Ascending aorta (tissue), 2 donors: ENCODE measurements around the gene SGCD. TPM values are rescaled to one million over a fixed set of nuclear protein-coding genes. Genes with fewer than 3 reads are reported as not detected.

Source experiments
- DNase-seq, 2 donors: peaks; one replicate each; pipeline ENCODE4 v3.0.0-alpha.2; 2019; ENCODE audit warnings: low spot score in 2 of 2
- H3K27ac ChIP-seq, 2 donors: fragments of 200-600 bp; sonication (generic); one replicate each; pipeline ENCODE4 v1.5.1; 2016 to 2017; ENCODE audit warnings: mild to moderate bottlenecking in 1 of 2
- H3K27me3 ChIP-seq: fragments of 200-600 bp; sonication (generic); one replicate; pipeline ENCODE4 v1.5.1; 2017
- H3K36me3 ChIP-seq, 2 donors: fragments of 200-600 bp; sonication (generic); one replicate each; pipeline ENCODE4 v1.5.1; 2016
- H3K4me1 ChIP-seq, 2 donors: fragments of 200-600 bp; sonication (generic); one replicate each; pipeline ENCODE4 v1.5.1; 2016 to 2017; ENCODE audit warnings: mild to moderate bottlenecking in 1 of 2
- H3K4me3 ChIP-seq, 2 donors: fragments of 200-600 bp; sonication (generic); one replicate each; pipeline ENCODE4 v1.5.1; 2016 to 2017; ENCODE audit warnings: mild to moderate bottlenecking in 1 of 2
- H3K9me3 ChIP-seq, 2 donors: fragments of 200-600 bp; sonication (generic); one replicate each; pipeline ENCODE4 v1.5.1; 2016
- CTCF ChIP-seq, 3 experiments: fragments of 200-600 bp in 2 of 3; fragments of 450-650 bp in 1 of 3; sonication (generic) in 2 of 3; IDR thresholded peaks; one replicate each; pipeline ENCODE4 v1.5.1; 2016 to 2019; ENCODE audit warnings: antibody characterized with exemption in 3 of 3, mild to moderate bottlenecking in 1 of 3, moderate library complexity in 1 of 3
- intact Hi-C: fragments of 100-400 bp; cut with DNase I; formaldehyde crosslinking; loops from one replicate; pipeline ENCODE4 v1.15.1; 2023
- total RNA-seq: library from RNA; depleted of rRNA; stranded (reverse); fragments of >200 nt; gene quantifications from one replicate; pipeline ENCODE4 v1.1.0, GENCODE V29; 2016

The SGCD gene
- total RNA-seq, 1 donor from 2014 or later, result 4.0 TPM

- H3K27me3 ChIP-seq, result no peaks in the 10 kb centered on the region
- no peaks in the 10 kb centered on the region for H3K4me1 ChIP-seq
- no peak overlapping the region for H3K27ac ChIP-seq
- TF ChIP-seq CTCF (IDR thresholded peaks at IDR 0.05), result no peak
- H3K9me3 ChIP-seq, result no peaks in the 10 kb centered on the region
- no peak overlapping the region for H3K4me3 ChIP-seq
- DNase-seq, result no peak
- intact Hi-C loops, result no loop called here
- H3K36me3 ChIP-seq, result no peaks in the 10 kb centered on the region
These were observed 133.5 kb downstream of the SGCD start for GRCh38 chr5:156460471-156460870.

- no peaks in the 10 kb centered on the region for H3K36me3 ChIP-seq
These were observed 139.9 kb downstream of the SGCD start for GRCh38 chr5:156466871-156467270.

GRCh38 chr5:156469636-156470035, 142.7 kb downstream of the SGCD start:
- Histone ChIP-seq H3K36me3 (no peaks in the 10 kb centered on the region), H3K4me1 (peaks cover 0 to 2% of the 10 kb centered on the region in 2 donors), H3K27me3 (no peaks in the 10 kb centered on the region), H3K4me3 (no peak overlapping the region), H3K27ac (no peak overlapping the region), H3K9me3 (no peaks in the 10 kb centered on the region)
- DNase-seq, result no peak
- no peak for TF ChIP-seq CTCF (IDR thresholded peaks at IDR 0.05)
- intact Hi-C loops, result no loop called here

More at GRCh38 chr5:156466871-156467270, 139.9 kb downstream of the SGCD start:
- no peaks in the 10 kb centered on the region for H3K27me3 ChIP-seq
- H3K27ac ChIP-seq, result no peak overlapping the region
- no peak for DNase-seq
- no peak overlapping the region for H3K4me3 ChIP-seq
- H3K4me1 ChIP-seq, result no peaks in the 10 kb centered on the region
- intact Hi-C loops, result no loop called here
- no peaks in the 10 kb centered on the region for H3K9me3 ChIP-seq
- no peak for TF ChIP-seq CTCF (IDR thresholded peaks at IDR 0.05)

- no peak for DNase-seq
- H3K4me1 ChIP-seq, result peaks cover 2 to 5% of the 10 kb centered on the region in 2 donors
- H3K27me3 ChIP-seq, result no peaks in the 10 kb centered on the region
- intact Hi-C loops, result no loop called here
- H3K27ac ChIP-seq, result no peak overlapping the region
- H3K9me3 ChIP-seq, result no peaks in the 10 kb centered on the region
- no peak overlapping the region for H3K4me3 ChIP-seq
- no peaks in the 10 kb centered on the region for H3K36me3 ChIP-seq
- TF ChIP-seq CTCF (IDR thresholded peaks at IDR 0.05), result no peak
These were observed 144.9 kb downstream of the SGCD start for GRCh38 chr5:156471893-156472292.

GRCh38 chr5:156473269-156473908, 146.4 kb downstream of the SGCD start:
- no peak for TF ChIP-seq CTCF (IDR thresholded peaks at IDR 0.05)

More at GRCh38 chr5:156473269-156473908, 146.4 kb downstream of the SGCD start:
- no peak for DNase-seq
- H3K4me1 ChIP-seq, result peaks cover 2 to 5% of the 10 kb centered on the region in 2 donors
- H3K36me3 ChIP-seq, result no peaks in the 10 kb centered on the region
- intact Hi-C loops, result no loop called here
- H3K27me3 ChIP-seq, result no peaks in the 10 kb centered on the region
- no peak overlapping the region for H3K27ac ChIP-seq
- H3K9me3 ChIP-seq, result no peaks in the 10 kb centered on the region
- H3K4me3 ChIP-seq, result no peak overlapping the region
